Peyer's patch (tissue), 4 donors: ENCODE results near the gene FAM83E. TPM values are rescaled to one million over a fixed set of nuclear protein-coding genes. Genes with fewer than 3 reads are reported as not detected.
A peak's percentile ranks its signal among the peaks of the same experiment; 100 is the strongest.

Experiments
- DNase-seq, 3 donors: peaks; one replicate each; pipeline ENCODE4 v3.0.0-alpha.2; 2017 to 2019
- H3K27ac ChIP-seq, 4 donors: fragments of 200-600 bp; sonication (generic); one replicate each; pipeline ENCODE4 v1.5.1; 2016 to 2019
- H3K27me3 ChIP-seq, 2 donors: fragments of 200-600 bp; sonication (generic); one replicate each; pipeline ENCODE4 v1.5.1; 2019
- H3K36me3 ChIP-seq, 3 donors: fragments of 200-600 bp; sonication (generic); one replicate each; pipeline ENCODE4 v1.5.1; 2016 to 2019
- H3K4me1 ChIP-seq, 4 donors: fragments of 200-600 bp; sonication (generic); one replicate each; pipeline ENCODE4 v1.5.1; 2016 to 2019
- H3K4me3 ChIP-seq, 4 donors: fragments of 200-600 bp; sonication (generic); 1 replicate in 3 of 4; 2 replicates in 1 of 4; pipeline ENCODE4 v1.5.1; 2016 to 2019; ENCODE audit warnings: mild to moderate bottlenecking in 1 of 4
- H3K9me3 ChIP-seq, 4 donors: fragments of 200-600 bp; sonication (generic); one replicate each; pipeline ENCODE4 v1.5.1; 2016 to 2019; ENCODE audit warnings: mild to moderate bottlenecking in 1 of 4
- POLR2A ChIP-seq, 2 donors: fragments of 450-650 bp; IDR thresholded peaks; one replicate each; pipeline ENCODE4 v1.5.1; 2017; ENCODE audit warnings: antibody characterized with exemption in 2 of 2, mild to moderate bottlenecking in 2 of 2, moderate library complexity in 2 of 2
- total RNA-seq, 4 donors: library from RNA; depleted of rRNA; stranded (reverse); fragments of >200 nt; gene quantifications; one replicate each; pipeline ENCODE4 v1.1.0, GENCODE V29; 2016
- TF ChIP-seq, protein P1 (sequence below), 6 experiments: fragments of 450-650 bp in 4 of 6; fragments of 200-600 bp in 2 of 6; sonication (generic) in 1 of 6; IDR thresholded peaks; one replicate each; pipeline ENCODE4 v1.5.1; 2017 to 2019; ENCODE audit warnings: antibody characterized with exemption in 6 of 6, mild to moderate bottlenecking in 3 of 6, moderate library complexity in 1 of 6

Gene FAM83E
- total RNA-seq, 4 donors from 2014 or later = 58.6 to 203 (median 130) TPM

DNA sequence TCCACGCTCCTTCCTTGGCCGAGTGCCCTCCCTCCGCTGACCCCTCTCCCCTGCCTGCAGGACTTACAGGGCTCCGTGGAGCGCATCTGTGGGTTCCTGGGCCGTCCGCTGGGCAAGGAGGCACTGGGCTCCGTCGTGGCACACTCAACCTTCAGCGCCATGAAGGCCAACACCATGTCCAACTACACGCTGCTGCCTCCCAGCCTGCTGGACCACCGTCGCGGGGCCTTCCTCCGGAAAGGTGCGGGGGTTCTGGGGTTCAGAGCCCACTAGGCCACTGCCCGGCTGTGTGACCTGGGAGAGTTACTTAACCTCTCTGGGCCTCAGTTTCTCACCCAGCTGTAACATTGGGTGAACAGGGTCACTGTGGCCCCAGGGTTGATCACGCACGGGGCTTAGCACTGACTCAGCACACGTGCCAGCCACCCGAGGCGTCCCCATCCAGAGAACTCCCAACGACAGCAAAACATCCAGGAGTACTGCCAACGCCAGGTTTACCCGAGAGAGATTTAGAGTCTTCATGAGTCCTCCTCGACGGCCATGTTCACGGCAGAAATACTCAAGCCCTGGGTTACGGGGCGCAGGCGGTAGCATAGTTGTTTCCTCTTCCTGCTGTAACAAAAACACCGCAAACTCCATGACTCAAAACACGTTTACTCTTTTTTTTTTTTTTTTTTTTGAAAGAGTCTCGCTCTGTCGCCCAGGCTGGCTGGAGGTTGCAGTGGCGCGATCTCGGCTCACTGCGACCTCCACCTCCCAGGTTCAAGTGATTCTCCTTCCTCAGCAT lies 18.0 kb downstream of the FAM83E start:
- Histone ChIP-seq H3K27ac (peak overlapping the region in 3 of 4 donors; percentile 10 to 27 (median 25)), H3K4me3 (peak overlapping the region in 1 of 4 donors; percentile 15), H3K27me3 (no peaks in the 10 kb centered on the region), H3K36me3 (no peaks in the 10 kb centered on the region), H3K4me1 (no peaks in the 10 kb centered on the region), H3K9me3 (no peaks in the 10 kb centered on the region)
- TF ChIP-seq, protein P1, sequence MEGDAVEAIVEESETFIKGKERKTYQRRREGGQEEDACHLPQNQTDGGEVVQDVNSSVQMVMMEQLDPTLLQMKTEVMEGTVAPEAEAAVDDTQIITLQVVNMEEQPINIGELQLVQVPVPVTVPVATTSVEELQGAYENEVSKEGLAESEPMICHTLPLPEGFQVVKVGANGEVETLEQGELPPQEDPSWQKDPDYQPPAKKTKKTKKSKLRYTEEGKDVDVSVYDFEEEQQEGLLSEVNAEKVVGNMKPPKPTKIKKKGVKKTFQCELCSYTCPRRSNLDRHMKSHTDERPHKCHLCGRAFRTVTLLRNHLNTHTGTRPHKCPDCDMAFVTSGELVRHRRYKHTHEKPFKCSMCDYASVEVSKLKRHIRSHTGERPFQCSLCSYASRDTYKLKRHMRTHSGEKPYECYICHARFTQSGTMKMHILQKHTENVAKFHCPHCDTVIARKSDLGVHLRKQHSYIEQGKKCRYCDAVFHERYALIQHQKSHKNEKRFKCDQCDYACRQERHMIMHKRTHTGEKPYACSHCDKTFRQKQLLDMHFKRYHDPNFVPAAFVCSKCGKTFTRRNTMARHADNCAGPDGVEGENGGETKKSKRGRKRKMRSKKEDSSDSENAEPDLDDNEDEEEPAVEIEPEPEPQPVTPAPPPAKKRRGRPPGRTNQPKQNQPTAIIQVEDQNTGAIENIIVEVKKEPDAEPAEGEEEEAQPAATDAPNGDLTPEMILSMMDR (IDR thresholded peaks at IDR 0.05) = no peak
- no peak for TF ChIP-seq POLR2A (IDR thresholded peaks at IDR 0.05)
- peak in 1 of 3 donors; percentile 41 for DNase-seq

DNA sequence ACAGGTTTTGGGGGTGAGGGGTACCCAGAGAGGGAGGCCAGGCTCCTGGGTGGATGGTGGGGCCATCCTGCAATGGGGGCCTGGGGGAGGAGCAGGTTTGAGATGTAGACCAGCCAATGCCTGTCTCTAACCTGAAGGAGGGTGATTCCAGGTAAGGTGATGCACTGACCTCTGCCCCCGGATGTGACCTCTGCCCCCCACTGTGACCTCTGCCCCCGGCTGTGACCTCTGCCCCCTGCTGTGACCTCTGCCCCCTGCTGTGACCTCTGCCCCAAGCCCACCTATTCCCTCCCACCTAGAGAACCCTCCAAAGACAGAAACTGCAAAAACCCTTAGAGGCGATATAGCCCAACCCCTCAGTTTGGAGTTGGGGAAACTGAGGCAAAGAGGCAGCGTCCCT lies 18.6 kb downstream of the FAM83E start:
- H3K27me3 ChIP-seq = no peaks in the 10 kb centered on the region
- TF ChIP-seq, protein P1 (IDR thresholded peaks at IDR 0.05) = no peak
- TF ChIP-seq POLR2A (IDR thresholded peaks at IDR 0.05) = no peak
- DNase-seq = no peak

DNA sequence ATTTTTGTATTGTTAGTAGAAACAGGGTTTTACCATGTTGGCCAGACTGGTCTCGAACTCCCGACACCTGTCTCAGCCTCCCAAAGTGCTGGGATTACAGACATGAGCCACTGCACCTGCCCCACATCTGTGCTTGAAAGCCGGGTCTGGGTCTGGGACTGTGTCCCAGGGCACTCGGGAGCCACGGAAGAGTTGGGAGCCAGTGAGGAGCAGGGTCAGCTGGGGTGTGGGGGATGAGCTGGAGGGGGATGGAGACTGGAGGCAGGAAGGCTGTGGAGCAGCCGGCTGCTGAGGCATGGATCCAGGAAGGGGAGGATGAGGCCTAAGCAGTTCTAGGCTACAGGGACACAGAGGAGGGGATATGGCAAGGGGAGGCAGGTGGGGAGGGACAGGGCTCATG lies 19.0 kb downstream of the FAM83E start:
- TF ChIP-seq, protein P1 (IDR thresholded peaks at IDR 0.05) = no peak
- TF ChIP-seq POLR2A (IDR thresholded peaks at IDR 0.05) = no peak
- Histone ChIP-seq H3K27me3 (no peaks in the 10 kb centered on the region), H3K36me3 (no peaks in the 10 kb centered on the region), H3K27ac (no peak overlapping the region), H3K4me3 (no peak overlapping the region), H3K4me1 (no peaks in the 10 kb centered on the region), H3K9me3 (no peaks in the 10 kb centered on the region)
- DNase-seq = no peak

More for the DNA sequence above, 18.6 kb downstream of the FAM83E start:
- no peaks in the 10 kb centered on the region for H3K9me3 ChIP-seq
- H3K4me1 ChIP-seq = no peaks in the 10 kb centered on the region
- H3K27ac ChIP-seq = peak overlapping the region in 1 of 4 donors; percentile 10
- no peak overlapping the region for H3K4me3 ChIP-seq
- no peaks in the 10 kb centered on the region for H3K36me3 ChIP-seq

DNA sequence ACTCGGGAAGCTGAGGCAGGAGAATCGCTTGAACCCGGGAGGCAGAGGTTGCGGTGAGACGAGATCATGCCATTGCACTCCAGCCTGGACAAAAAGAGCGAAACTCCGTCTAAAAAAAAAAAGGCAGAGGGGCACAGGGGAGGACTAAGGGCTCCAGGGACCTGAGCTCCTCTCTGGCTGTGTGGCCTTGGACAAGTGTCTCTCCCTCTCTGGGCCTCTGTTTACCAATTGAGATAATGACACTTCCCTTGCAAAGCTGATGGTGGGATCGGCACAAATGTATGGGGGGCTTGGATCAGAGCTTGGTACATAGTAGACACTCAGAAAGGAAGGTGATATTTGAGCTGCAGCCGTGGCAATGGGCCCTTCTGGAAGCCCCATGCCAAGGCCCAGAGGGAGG lies 19.7 kb downstream of the FAM83E start:
- Histone ChIP-seq H3K9me3 (no peaks in the 10 kb centered on the region), H3K27ac (no peak overlapping the region), H3K27me3 (no peaks in the 10 kb centered on the region), H3K36me3 (no peaks in the 10 kb centered on the region), H3K4me3 (no peak overlapping the region), H3K4me1 (no peaks in the 10 kb centered on the region)
- no peak for DNase-seq
- TF ChIP-seq POLR2A (IDR thresholded peaks at IDR 0.05) = no peak
- TF ChIP-seq, protein P1 (IDR thresholded peaks at IDR 0.05) = no peak

DNA sequence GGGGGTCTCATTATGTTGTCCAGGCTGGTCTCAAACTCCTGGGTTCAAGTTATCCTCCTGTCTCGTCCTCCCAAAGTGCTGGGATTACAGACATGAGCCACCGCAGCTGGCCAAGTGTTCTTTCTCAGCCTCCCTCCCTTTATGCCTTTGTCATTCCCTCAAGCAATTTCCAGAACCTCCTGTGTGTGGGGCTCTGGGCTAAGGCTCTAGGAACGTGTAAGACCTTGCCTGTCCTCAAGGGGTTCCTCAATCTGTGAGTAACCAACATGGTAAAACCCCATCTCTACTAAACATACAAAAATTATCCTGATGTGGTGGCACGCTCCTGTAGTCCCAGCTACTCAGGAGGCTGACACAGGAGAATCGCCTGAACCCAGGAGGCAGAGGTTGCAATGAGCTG lies 23.9 kb downstream of the FAM83E start:
- Histone ChIP-seq H3K36me3 (no peaks in the 10 kb centered on the region), H3K9me3 (no peaks in the 10 kb centered on the region), H3K4me3 (no peak overlapping the region), H3K4me1 (peaks cover 0 to 6% (median 3%) of the 10 kb centered on the region in 4 donors), H3K27ac (no peak overlapping the region), H3K27me3 (no peaks in the 10 kb centered on the region)
- DNase-seq = no peak
- no peak for TF ChIP-seq POLR2A (IDR thresholded peaks at IDR 0.05)

DNA sequence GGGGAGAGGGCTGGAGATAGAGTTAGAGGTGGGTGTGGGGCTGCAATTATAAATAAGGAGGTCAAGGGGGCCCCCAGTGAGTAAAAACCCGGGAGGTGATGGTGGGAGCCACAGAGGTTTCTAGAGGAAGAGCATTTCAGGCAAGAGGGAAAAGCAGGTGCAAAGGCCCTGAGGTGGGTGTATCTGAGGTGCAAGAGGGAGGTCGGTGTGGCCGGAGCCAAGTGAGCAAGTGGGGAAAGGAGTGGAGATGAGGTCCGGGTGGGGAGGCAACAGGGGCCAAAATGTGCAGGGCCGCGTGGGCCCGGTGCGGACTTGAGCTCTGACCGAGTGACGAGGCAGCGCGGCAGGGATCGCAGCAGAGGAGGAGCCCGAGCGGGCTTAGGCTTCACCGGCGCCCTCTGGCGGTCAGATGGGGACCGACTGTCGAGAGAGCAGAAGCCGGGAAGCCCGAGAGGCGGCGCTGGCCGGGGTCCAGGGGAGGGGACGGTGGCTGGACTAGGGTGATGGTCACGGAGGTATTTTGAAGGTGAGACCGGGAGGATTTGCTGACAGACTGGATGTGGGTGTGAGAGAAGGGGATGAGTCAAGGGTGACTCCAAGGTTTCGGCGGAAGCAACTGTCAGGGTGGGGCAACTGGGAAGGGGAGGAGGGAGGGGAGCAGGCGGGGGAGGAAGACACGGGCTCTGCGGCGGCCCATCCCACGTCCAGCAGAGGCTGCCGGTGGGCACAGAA lies 26.0 kb downstream of the FAM83E start:
- TF ChIP-seq POLR2A (IDR thresholded peaks at IDR 0.05) = no peak
- TF ChIP-seq, protein P1 (IDR thresholded peaks at IDR 0.05) = peak; percentile 84 to 99 (median 95)
- Histone ChIP-seq H3K27me3 (no peaks in the 10 kb centered on the region), H3K4me3 (peak overlapping the region; percentile 15 to 61 (median 26)), H3K36me3 (no peaks in the 10 kb centered on the region), H3K4me1 (peaks cover 0 to 6% (median 3%) of the 10 kb centered on the region in 4 donors), H3K27ac (peak overlapping the region in 1 of 4 donors; percentile 73), H3K9me3 (no peaks in the 10 kb centered on the region)
- peak; percentile 86 to 96 (median 96) for DNase-seq
